ENCODE measurements around the gene GALNT7. TPM values are rescaled to one million over a fixed set of nuclear protein-coding genes. Genes with fewer than 3 reads are reported as not detected.
"Not testable (repeated sequence)": the region's sequence is repeated elsewhere in the genome, so short reads cannot be mapped to it uniquely, and the experiment has no call there.

GALNT7 gene
- total RNA-seq: 18.8 and 22.7 TPM in 2 replicates

GRCh38 chr4:173168396-173169177 is at the start of gene GALNT7:
Gene GALNT7, plus strand, starts transcription at chr4:173168811. Its CDS starts 25 bp downstream, at chr4:173168836.
- Histone ChIP-seq H2AFZ (ENCODE audit: low read length) (peak within 1 kb of the TSS; percentile 93), H3K4me2 (ENCODE audit: insufficient read depth, low read length) (peak within 1 kb of the TSS; percentile 90), H3K4me1 (ENCODE audit: insufficient read depth, low read length) (peaks cover 18% of the 10 kb centered on the region), H3K36me3 (ENCODE audit: insufficient read depth, low read length) (peaks cover 3% of the 10 kb centered on the region), H3K4me3 (ENCODE audit: insufficient read depth, low read length) (peak within 1 kb of the TSS; percentile 82), H4K20me1 (ENCODE audit: insufficient read depth, low read length) (peaks cover 11% of the 10 kb centered on the region), H3K27me3 (ENCODE audit: insufficient read depth, low read length) (no peaks in the 10 kb centered on the region), H3K79me2 (ENCODE audit: insufficient read depth, low read length) (peaks cover 36% of the 10 kb centered on the region), H3K9me3 (ENCODE audit: low read depth, low read length) (no peaks in the 10 kb centered on the region), H3K27ac (ENCODE audit: low read depth, low read length) (peak within 1 kb of the TSS; percentile 57)
- no peak for TF ChIP-seq CTCF (IDR thresholded peaks at IDR 0.05; ENCODE audit: extremely low read depth, low read depth, low read length)
- DNase-seq (ENCODE audit: insufficient read length, low spot score, missing footprints): peak; percentile 95

- H3K9me3 ChIP-seq (ENCODE audit: low read depth, low read length); H3K4me3 ChIP-seq (ENCODE audit: insufficient read depth, low read length); H3K36me3 ChIP-seq (ENCODE audit: insufficient read depth, low read length); H3K27ac ChIP-seq (ENCODE audit: low read depth, low read length); H4K20me1 ChIP-seq (ENCODE audit: insufficient read depth, low read length); H3K27me3 ChIP-seq (ENCODE audit: insufficient read depth, low read length); H3K4me2 ChIP-seq (ENCODE audit: insufficient read depth, low read length); H2AFZ ChIP-seq (ENCODE audit: low read length); DNase-seq (ENCODE audit: insufficient read length, low spot score, missing footprints); H3K79me2 ChIP-seq (ENCODE audit: insufficient read depth, low read length): not testable (repeated sequence)
- H3K4me1 ChIP-seq (ENCODE audit: insufficient read depth, low read length): peaks cover 11% of the 10 kb centered on the region
These were observed 49.8 kb upstream of the GALNT7 start for GRCh38 chr4:173118819-173119218.

- H3K27ac ChIP-seq (ENCODE audit: low read depth, low read length): no peak overlapping the region
- H3K27me3 ChIP-seq (ENCODE audit: insufficient read depth, low read length): no peaks in the 10 kb centered on the region
- H3K4me2 ChIP-seq (ENCODE audit: insufficient read depth, low read length): no peak overlapping the region
- H2AFZ ChIP-seq (ENCODE audit: low read length): no peak overlapping the region
- H4K20me1 ChIP-seq (ENCODE audit: insufficient read depth, low read length): no peaks in the 10 kb centered on the region
- no peaks in the 10 kb centered on the region for H3K36me3 ChIP-seq (ENCODE audit: insufficient read depth, low read length)
- H3K79me2 ChIP-seq (ENCODE audit: insufficient read depth, low read length): no peaks in the 10 kb centered on the region
- TF ChIP-seq CTCF (IDR thresholded peaks at IDR 0.05; ENCODE audit: extremely low read depth, low read depth, low read length): no peak
- DNase-seq (ENCODE audit: insufficient read length, low spot score, missing footprints): no peak
- no peaks in the 10 kb centered on the region for H3K9me3 ChIP-seq (ENCODE audit: low read depth, low read length)
- peaks cover 11% of the 10 kb centered on the region for H3K4me1 ChIP-seq (ENCODE audit: insufficient read depth, low read length)
- H3K4me3 ChIP-seq (ENCODE audit: insufficient read depth, low read length): no peak overlapping the region
These were observed 48.8 kb upstream of the GALNT7 start for GRCh38 chr4:173119818-173120217.

GRCh38 chr4:173121076-173121561 is 47.5 kb upstream of the GALNT7 start:
- Histone ChIP-seq H4K20me1 (ENCODE audit: insufficient read depth, low read length) (no peaks in the 10 kb centered on the region), H3K4me3 (ENCODE audit: insufficient read depth, low read length) (no peak overlapping the region), H3K27me3 (ENCODE audit: insufficient read depth, low read length) (no peaks in the 10 kb centered on the region), H3K4me2 (ENCODE audit: insufficient read depth, low read length) (no peak overlapping the region), H3K9me3 (ENCODE audit: low read depth, low read length) (no peaks in the 10 kb centered on the region), H3K27ac (ENCODE audit: low read depth, low read length) (no peak overlapping the region), H2AFZ (ENCODE audit: low read length) (peak overlapping the region; percentile 6), H3K36me3 (ENCODE audit: insufficient read depth, low read length) (no peaks in the 10 kb centered on the region), H3K79me2 (ENCODE audit: insufficient read depth, low read length) (no peaks in the 10 kb centered on the region), H3K4me1 (ENCODE audit: insufficient read depth, low read length) (peaks cover 11% of the 10 kb centered on the region)
- no peak for DNase-seq (ENCODE audit: insufficient read length, low spot score, missing footprints)
- TF ChIP-seq CTCF (IDR thresholded peaks at IDR 0.05; ENCODE audit: extremely low read depth, low read depth, low read length): no peak

All from osteoblast (primary cell).